Endothelial cell of umbilical vein (primary cell): Measurements from ENCODE around the gene IL31RA. TPM values are rescaled to one million over a fixed set of nuclear protein-coding genes. Genes with fewer than 3 reads are reported as not detected.
A peak's percentile ranks its signal among the peaks of the same experiment; 100 is the strongest.

Experiments
- BruUV-seq: library from RNA; stranded (reverse); fragments of 400-500 nt; replicated peaks from 2 replicates; lab custom pipeline; 2021; lab: Mats Ljungman, UMichigan
- CTCF ChIA-PET: fragments of 300-600, 350-600 bp; sonication (Branson Sonifier 250); formaldehyde crosslinking; loops from one replicate; lab custom pipeline; 2021; ENCODE audit warnings: antibody characterized with exemption, inconsistent platforms; lab: Charles Lee
- POLR2A ChIA-PET: fragments of 300-600, 350-600 bp; sonication (Branson Sonifier 250); formaldehyde crosslinking; loops from one replicate; lab custom pipeline; 2021; ENCODE audit warnings: antibody characterized with exemption, inconsistent platforms; lab: Charles Lee
- DNase-seq: peaks from one replicate; pipeline ENCODE4 v3.0.0-alpha.2; 2011; ENCODE audit warnings: low read depth, low spot score
- FAIRE-seq: peaks from 2 replicates; lab custom pipeline; 2011; peaks lifted over from hg19 to GRCh38; lab: Jason Lieb, UNC
- H2AFZ ChIP-seq: 2 replicates; pipeline ENCODE4 v1.6.0; 2012; ENCODE audit warnings: low read depth, low read length, control low read depth, inconsistent platforms
- H3K27ac ChIP-seq: 2 replicates; pipeline ENCODE4 v1.5.1; 2011; ENCODE audit warnings: low read depth, mild to moderate bottlenecking, control low read depth, low read length, moderate library complexity; ENCODE audit not compliant: insufficient read depth
- H3K27me3 ChIP-seq, 2 experiments: 2 replicates each; pipeline versions ENCODE4 v1.6.0 to v1.6.1; 2011; ENCODE audit warnings: low read length in 2 of 2, mixed read lengths in 1 of 2; ENCODE audit not compliant: control insufficient read depth in 2 of 2, insufficient read depth in 2 of 2
- H3K36me3 ChIP-seq, 2 experiments: 2 replicates in 1 of 2; 3 replicates in 1 of 2; pipeline ENCODE4 v1.5.1; 2011; ENCODE audit warnings: low read length in 2 of 2, mild to moderate bottlenecking in 1 of 2, moderate library complexity in 1 of 2; ENCODE audit not compliant: control insufficient read depth in 2 of 2, insufficient read depth in 2 of 2; ENCODE audit errors: extremely low read depth in 1 of 2
- H3K4me1 ChIP-seq: 3 replicates; pipeline ENCODE4 v1.5.1; 2011; ENCODE audit warnings: mild to moderate bottlenecking, low read length; ENCODE audit not compliant: control insufficient read depth, insufficient read depth; ENCODE audit errors: extremely low read depth
- H3K4me2 ChIP-seq: 2 replicates; pipeline ENCODE4 v1.6.1; 2011; ENCODE audit warnings: low read length, control low read depth, mixed read lengths; ENCODE audit not compliant: insufficient read depth
- H3K4me3 ChIP-seq, 3 experiments: fragments of 200-600 bp in 1 of 3; sonication (generic), shearing (Covaris generic) in 1 of 3; replicated peaks in 1 of 3; 2 replicates each; pipeline ENCODE4 v1.5.1; 2011 to 2016; ENCODE audit warnings: control low read depth in 3 of 3, low read length in 3 of 3, mild to moderate bottlenecking in 2 of 3, inconsistent platforms in 1 of 3, low read depth in 1 of 3, moderate library complexity in 1 of 3; ENCODE audit not compliant: insufficient read depth in 1 of 3
- H3K79me2 ChIP-seq: 2 replicates; pipeline ENCODE4 v1.6.0; 2012; ENCODE audit warnings: low read length, inconsistent platforms; ENCODE audit not compliant: control insufficient read depth, insufficient read depth
- H3K9ac ChIP-seq: replicated peaks from 2 replicates; pipeline ENCODE3; 2011; ENCODE audit warnings: low read length, control low read depth; ENCODE audit not compliant: insufficient read depth; ENCODE audit errors: extremely low read depth
- H3K9me1 ChIP-seq: replicated peaks from 3 replicates; pipeline ENCODE4 v1.6.0; 2011; ENCODE audit warnings: mild to moderate bottlenecking, low read length; ENCODE audit not compliant: control insufficient read depth, insufficient read depth; ENCODE audit errors: extremely low read depth
- H3K9me3 ChIP-seq: replicated peaks from 2 replicates; pipeline ENCODE4 v1.5.1; 2012; ENCODE audit warnings: low read length, inconsistent platforms; ENCODE audit not compliant: control insufficient read depth, insufficient read depth
- H4K20me1 ChIP-seq: replicated peaks from 2 replicates; pipeline ENCODE3; 2011; ENCODE audit warnings: mild to moderate bottlenecking, low read length; ENCODE audit not compliant: control insufficient read depth, insufficient read depth; ENCODE audit errors: extremely low read depth
- CTCF ChIP-seq, 2 donors: IDR thresholded peaks; 1 replicate in 1 of 2; 2 replicates in 1 of 2; pipeline ENCODE4 v1.5.1; 2011; ENCODE audit warnings: low read length in 2 of 2, mild to moderate bottlenecking in 2 of 2, moderate library complexity in 2 of 2, control low read depth in 1 of 2, inconsistent platforms in 1 of 2, low read depth in 1 of 2; ENCODE audit not compliant: insufficient read depth in 1 of 2; ENCODE audit errors: extremely low read depth in 1 of 2
- FOS ChIP-seq: IDR thresholded peaks from 2 replicates; pipeline ENCODE4 v1.6.1; 2011; ENCODE audit warnings: mild to moderate bottlenecking, low read length, moderate library complexity, borderline replicate concordance; ENCODE audit not compliant: insufficient read depth
- JUN ChIP-seq: IDR thresholded peaks from 2 replicates; pipeline ENCODE4 v1.6.1; 2011; ENCODE audit warnings: borderline replicate concordance, low read depth; ENCODE audit not compliant: insufficient read length, insufficient read depth
- POLR2A ChIP-seq: IDR thresholded peaks from 2 replicates; pipeline ENCODE4 v1.6.1; 2012; ENCODE audit warnings: low read depth, mild to moderate bottlenecking, control low read depth, low read length
- POLR2AphosphoS5 ChIP-seq: IDR thresholded peaks from 2 replicates; pipeline ENCODE4 v1.6.1; 2012; ENCODE audit warnings: low read depth, mild to moderate bottlenecking, control low read depth, low read length, moderate library complexity; ENCODE audit not compliant: insufficient read depth
- dilution Hi-C: fragments of 300-500 bp; cut with MboI; formaldehyde crosslinking; loops from one replicate; pipeline ENCODE4 v1.15.0; 2019; ENCODE audit warnings: low sequenced_read_pairs; ENCODE audit not compliant: extremely low pct_ligation_motif_present
- intact Hi-C: fragments of 100-400 bp; cut with micrococcal nuclease; formaldehyde crosslinking; loops from one replicate; pipeline ENCODE4 v1.10.0; 2022
- polyA plus RNA-seq, 4 experiments: library from polyadenylated mRNA; depleted of rRNA in 3 of 4; stranded (reverse) in 3 of 4; unstranded in 1 of 4; fragments of >200 nt; gene quantifications; 2 replicates each; pipeline versions ENCODE4 v1.2.1 to v1.2.3, GENCODE V29; 2011 to 2012; ENCODE audit warnings: missing spikeins in 1 of 4
- total RNA-seq: library from RNA; stranded (reverse); gene quantifications from 2 replicates; pipeline ENCODE4 v1.2.3, GENCODE V29; 2021

Gene IL31RA
- total and polyA plus RNA-seq, 2 donors (not counting 3 experiments of a cell fraction or from before 2014, with no cell fraction given) = 0.14 to 0.75 TPM

DNA sequence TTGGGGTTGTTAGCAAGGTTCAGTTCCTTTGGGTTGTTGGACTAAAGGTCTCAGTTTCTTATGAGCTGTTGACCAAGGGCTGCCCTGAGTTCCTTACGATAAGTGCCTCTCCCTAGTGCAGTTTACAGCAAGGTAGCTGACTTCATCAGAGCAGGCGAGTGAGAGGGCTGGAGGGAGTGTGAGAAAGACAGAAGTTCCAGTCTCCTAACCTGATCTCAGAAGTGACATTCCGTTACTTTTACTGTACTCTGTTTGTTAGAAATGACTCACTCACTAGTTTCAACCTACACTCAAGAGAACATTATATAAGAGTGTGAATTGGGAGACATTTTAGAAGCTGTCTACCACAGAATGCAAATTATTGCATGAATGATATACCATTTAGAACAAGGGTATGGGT is 21.2 kb upstream of the IL31RA start:
- Histone ChIP-seq H3K4me2 (no peak overlapping the region), H3K27me3 (no peaks in the 10 kb centered on the region), H3K9ac (no peak overlapping the region), H2AFZ (no peak overlapping the region), H3K9me1 (no peaks in the 10 kb centered on the region), H3K9me3 (no peaks in the 10 kb centered on the region), H3K4me3 (no peak overlapping the region), H3K27ac (no peak overlapping the region), H4K20me1 (no peaks in the 10 kb centered on the region), H3K4me1 (no peaks in the 10 kb centered on the region), H3K36me3 (no peaks in the 10 kb centered on the region), H3K79me2 (no peaks in the 10 kb centered on the region)
- ChIA-PET POLR2A (no interaction called here), CTCF (interaction anchor here (1.2 kb wide), 1 partner anchor 14 kb away, joined by 3 read pairs; no protein-coding TSS in a partner anchor)
- FAIRE-seq (no peak), DNase-seq (no peak)
- BruUV-seq = no TSS peak
- dilution Hi-C loops (no loop called here), intact Hi-C loops (no loop called here)
- TF ChIP-seq JUN (peak; percentile 18), FOS (no peak)

GRCh38 chr5:55832446-55832845 is 18.7 kb upstream of the IL31RA start:
- CTCF ChIA-PET = no interaction called here

More at GRCh38 chr5:55832446-55832845, 18.7 kb upstream of the IL31RA start:
- Histone ChIP-seq H3K9ac (no peak overlapping the region), H3K79me2 (no peaks in the 10 kb centered on the region), H3K9me1 (no peaks in the 10 kb centered on the region), H3K27ac (no peak overlapping the region), H2AFZ (no peak overlapping the region), H3K36me3 (no peaks in the 10 kb centered on the region), H3K4me3 (no peak overlapping the region), H3K27me3 (no peaks in the 10 kb centered on the region), H3K9me3 (no peaks in the 10 kb centered on the region), H3K4me1 (no peaks in the 10 kb centered on the region), H3K4me2 (no peak overlapping the region), H4K20me1 (no peaks in the 10 kb centered on the region)
- TF ChIP-seq POLR2A = no peak
- TF ChIP-seq CTCF (IDR thresholded peaks at IDR 0.05; ENCODE audit: extremely low read depth in 1 of 2, insufficient read depth in 1 of 2, low read depth in 1 of 2, low read length in 2 of 2) = no peak
- TF ChIP-seq POLR2AphosphoS5 = no peak
- no peak for TF ChIP-seq FOS
- no peak for TF ChIP-seq JUN
- FAIRE-seq (no peak), DNase-seq (no peak)
- POLR2A ChIA-PET = no interaction called here
- dilution Hi-C loops = no loop called here
- BruUV-seq = no TSS peak
- intact Hi-C loops = no loop called here
